GM23338 (cell line): Measurements from ENCODE around the gene PSMD5. TPM values are rescaled to one million over a fixed set of nuclear protein-coding genes. Genes with fewer than 3 reads are reported as not detected.

ENCODE experiments used
- CREB1 ChIP-seq: fragments of 250-450 bp; sonication (Bioruptor Pico); IDR thresholded peaks from 2 replicates; pipeline ENCODE4 v1.5.0; 2020; ENCODE audit warnings: low read depth, mild to moderate bottlenecking, moderate library complexity
- EZH2 ChIP-seq: fragments of 200-600 bp; sonication (generic); IDR thresholded peaks from one replicate; pipeline ENCODE4 v1.8.0; 2017; ENCODE audit warnings: antibody characterized with exemption, mild to moderate bottlenecking, low read depth; ENCODE audit not compliant: unreplicated experiment
- POLR2AphosphoS5 ChIP-seq: IDR thresholded peaks from 2 replicates; pipeline ENCODE4 v1.6.1; 2016; ENCODE audit warnings: antibody characterized with exemption, low read depth
- REST ChIP-seq: IDR thresholded peaks from one replicate; pipeline ENCODE4 v1.6.1; 2018; ENCODE audit warnings: antibody characterized with exemption; ENCODE audit not compliant: unreplicated experiment
- polyA plus RNA-seq: library from polyadenylated mRNA; unstranded; fragments of >200 nt; fragmentation: Nextera tagmentation; extraction: Ambion mirVana; gene quantifications from 2 replicates; pipeline ENCODE4 v1.2.1, GENCODE V29; 2016
- total RNA-seq: library from RNA; depleted of rRNA; stranded (reverse); fragments of >200 nt; shearing (Covaris generic); gene quantifications from 2 replicates; pipeline ENCODE4 v1.2.3, GENCODE V29; 2014; rRNA removed

PSMD5 gene
- total and polyA plus RNA-seq, 2 experiments from 2014 or later = 23.9 to 40.5 TPM

DNA sequence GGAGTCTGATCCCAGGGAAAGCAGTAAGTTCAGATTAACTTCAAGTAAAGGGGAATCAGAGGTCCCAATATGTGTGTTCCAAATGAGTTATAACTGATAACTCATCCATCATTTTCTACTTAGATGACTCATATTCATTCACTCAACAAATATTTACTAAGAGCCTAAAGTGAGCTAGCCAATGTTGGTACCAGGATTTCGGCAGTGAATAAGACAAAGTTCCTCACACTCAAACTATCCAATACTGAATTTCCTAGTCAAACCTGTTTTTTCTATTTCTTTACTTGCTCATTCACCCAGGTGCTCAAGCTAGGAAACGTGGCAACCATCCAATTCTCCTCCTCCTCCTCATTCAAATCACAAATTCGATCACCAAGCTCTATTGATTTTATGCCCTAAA, 75.3 kb downstream of the PSMD5 start (continued):
- TF ChIP-seq REST (no peak), POLR2AphosphoS5 (no peak), CREB1 (CRISPR knock-in tag) (no peak), EZH2 (no peak)

Other genes with a start within 250 kb of the PSMD5 start
- gene MEGF9, start 128.5 kb downstream of the PSMD5 start, total RNA-seq = 1.4 and 1.6 TPM in 2 replicates
- 0.87 and 0.90 TPM in 2 replicates for gene MEGF9, start 128.5 kb downstream of the PSMD5 start, polyA plus RNA-seq
- 47.6 and 55.2 TPM in 2 replicates for gene FBXW2, start 49.5 kb downstream of the PSMD5 start, total RNA-seq
- gene FBXW2, start 49.5 kb downstream of the PSMD5 start, polyA plus RNA-seq = 7.4 and 10.0 TPM in 2 replicates
- 31.0 and 33.7 TPM in 2 replicates for gene PHF19, start 34.3 kb upstream of the PSMD5 start, total RNA-seq
- 13.1 and 16.8 TPM in 2 replicates for gene PHF19, start 34.3 kb upstream of the PSMD5 start, polyA plus RNA-seq
- gene TRAF1, start 83.9 kb upstream of the PSMD5 start, total RNA-seq = 1.0 and 1.4 TPM in 2 replicates
- 0.39 and 0.63 TPM in 2 replicates for gene TRAF1, start 83.9 kb upstream of the PSMD5 start, polyA plus RNA-seq
- 0.12 and 0.31 TPM in 2 replicates for gene C5, start 207.4 kb upstream of the PSMD5 start, total RNA-seq
- 0.09 TPM in 1 of 2 replicates, not detected in the other for gene C5, start 207.4 kb upstream of the PSMD5 start, polyA plus RNA-seq
- gene CNTRL, start 232.0 kb upstream of the PSMD5 start, total RNA-seq = 9.2 and 15.3 TPM in 2 replicates
- 6.4 and 11.7 TPM in 2 replicates for gene CNTRL, start 232.0 kb upstream of the PSMD5 start, polyA plus RNA-seq